Subcutaneous adipose tissue (tissue), 4 donors: ENCODE results near the gene TMBIM6. TPM values are rescaled to one million over a fixed set of nuclear protein-coding genes. Genes with fewer than 3 reads are reported as not detected.

Source experiments
- CTCF ChIP-seq: fragments of 450-650 bp; IDR thresholded peaks from one replicate; pipeline ENCODE4 v1.5.1; 2016; ENCODE audit warnings: low read depth, mild to moderate bottlenecking, control low read depth, antibody characterized with exemption, moderate library complexity
- small RNA-seq: library from RNA; depleted of rRNA; stranded (forward); fragments of <200 nt; gene quantifications from one replicate; pipeline ENCODE3, GENCODE V24; 2016
- total RNA-seq, 4 donors: library from RNA; depleted of rRNA; stranded (reverse); fragments of >200 nt; gene quantifications; one replicate each; pipeline ENCODE4 v1.1.0, GENCODE V29; 2016

The TMBIM6 gene
- total RNA-seq, 4 donors from 2014 or later: 263 to 522 (median 375) TPM

GRCh38 chr12:49807991-49808580, 66.7 kb downstream of the TMBIM6 start:
- TF ChIP-seq CTCF: no peak

GRCh38 chr12:49808686-49809380, 67.5 kb downstream of the TMBIM6 start:
- TF ChIP-seq CTCF: no peak

- TF ChIP-seq CTCF: no peak
Observed at GRCh38 chr12:49809381-49809905, 68.1 kb downstream of the TMBIM6 start.

- TF ChIP-seq CTCF: no peak
Observed at GRCh38 chr12:49809906-49810389, 68.6 kb downstream of the TMBIM6 start.

GRCh38 chr12:49811136-49811535, 69.8 kb downstream of the TMBIM6 start:
- TF ChIP-seq CTCF: no peak

- TF ChIP-seq CTCF: no peak
Observed at GRCh38 chr12:49811961-49812401, 70.6 kb downstream of the TMBIM6 start.

- TF ChIP-seq CTCF: no peak
Observed at GRCh38 chr12:49813131-49813530, 71.8 kb downstream of the TMBIM6 start.

Small RNA genes within 50 kb of the gene (small RNA-seq; reads per million reads assigned to genes)
- gene AC020612.2: not detected
- gene LSM6P2: not detected

Other genes with a start within 250 kb of the TMBIM6 start
- gene KCNH3, start 202.5 kb upstream of the TMBIM6 start, total RNA-seq: not detected
- 10 to 100 TPM; 28.7 to 36.1 (median 32.5) TPM for gene MCRS1, start 173.4 kb upstream of the TMBIM6 start, total RNA-seq
- gene FAM186B, start 135.9 kb upstream of the TMBIM6 start, total RNA-seq: under 1 TPM; 0.17 to 0.66 (median 0.53) TPM
- 10 to 100 TPM in 1 of 4 donors, 1 to 10 TPM in 3; 3.4 to 10.1 (median 6.7) TPM for gene PRPF40B, start 118.0 kb upstream of the TMBIM6 start, total RNA-seq
- gene FMNL3, start 34.2 kb upstream of the TMBIM6 start, total RNA-seq: 10 to 100 TPM in 2 of 4 donors, 1 to 10 TPM in 2; 8.2 to 19.6 (median 14.0) TPM
- 10 to 100 TPM in 3 of 4 donors, 1 to 10 TPM in 1; 9.1 to 23.9 (median 13.0) TPM for gene NCKAP5L, start 86.9 kb downstream of the TMBIM6 start, total RNA-seq
- gene BCDIN3D, start 101.5 kb downstream of the TMBIM6 start, total RNA-seq: 1 to 10 TPM; 1.9 to 3.4 (median 2.7) TPM
- 1 to 10 TPM in 1 of 4 donors, not detected in 3; 1.2 TPM for gene FAIM2, start 162.3 kb downstream of the TMBIM6 start, total RNA-seq
- not detected for gene AQP2, start 209.2 kb downstream of the TMBIM6 start, total RNA-seq
- not detected for gene AQP5, start 220.3 kb downstream of the TMBIM6 start, total RNA-seq
- 1 to 10 TPM in 1 of 4 donors, not detected in 3; 1.9 TPM for gene AQP6, start 231.4 kb downstream of the TMBIM6 start, total RNA-seq